Measurements from ENCODE around the gene MYOG.

MYOG gene

DNA sequence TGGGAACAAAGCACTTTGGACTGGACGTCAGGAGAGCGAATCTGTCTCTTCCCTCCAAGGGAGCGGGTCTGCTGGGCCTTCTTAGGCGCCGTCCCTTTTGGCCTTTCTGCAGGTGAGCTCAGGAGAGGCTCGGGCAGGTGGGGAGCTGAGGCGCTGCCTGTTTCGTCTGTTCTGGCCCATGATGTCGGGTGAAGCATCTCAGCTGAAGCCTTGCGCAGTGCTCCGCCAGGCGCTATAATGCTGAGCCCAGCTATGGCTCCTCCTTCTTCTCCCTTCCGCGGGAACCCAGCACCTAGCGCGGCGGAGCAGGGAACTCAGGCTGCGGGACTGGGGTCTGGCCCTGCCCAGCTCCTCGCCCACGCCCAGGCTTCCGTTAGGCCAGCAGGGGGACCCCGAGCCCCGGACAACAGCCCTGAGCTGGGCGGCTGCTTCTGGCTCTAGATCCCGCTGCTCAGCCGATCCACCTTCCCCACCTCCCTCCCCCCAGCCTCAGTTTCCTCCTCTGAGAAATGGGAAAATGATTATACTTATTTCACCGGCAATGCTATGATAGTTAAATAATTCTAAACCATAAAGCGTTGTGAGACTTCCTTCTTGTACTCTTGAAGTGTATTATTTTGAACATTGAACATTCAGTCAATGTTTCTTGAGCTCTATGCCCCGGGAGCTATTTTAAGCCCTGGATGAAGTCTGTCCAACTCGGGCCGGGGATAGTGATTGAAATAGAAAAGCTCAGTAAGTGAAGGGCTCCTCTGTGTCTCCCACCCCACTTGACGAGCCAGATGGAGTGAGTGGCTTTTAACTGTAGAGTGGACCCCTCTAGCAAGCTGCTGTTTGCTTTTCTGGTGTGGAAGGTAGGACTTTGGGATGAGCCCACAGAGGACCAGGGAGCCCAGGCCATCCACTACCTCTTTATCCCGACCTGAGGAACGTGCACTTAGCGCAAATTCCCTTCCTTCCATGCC, 32.1 kb upstream of the MYOG start:
- no peak for FAIRE-seq

GRCh38 chr1:203116091-203116820, 30.4 kb upstream of the MYOG start:
- no peak for FAIRE-seq

- no peak for FAIRE-seq
Observed at GRCh38 chr1:203114202-203114601, 28.4 kb upstream of the MYOG start.

GRCh38 chr1:203113308-203113707, 27.5 kb upstream of the MYOG start:
- no peak for FAIRE-seq

DNA sequence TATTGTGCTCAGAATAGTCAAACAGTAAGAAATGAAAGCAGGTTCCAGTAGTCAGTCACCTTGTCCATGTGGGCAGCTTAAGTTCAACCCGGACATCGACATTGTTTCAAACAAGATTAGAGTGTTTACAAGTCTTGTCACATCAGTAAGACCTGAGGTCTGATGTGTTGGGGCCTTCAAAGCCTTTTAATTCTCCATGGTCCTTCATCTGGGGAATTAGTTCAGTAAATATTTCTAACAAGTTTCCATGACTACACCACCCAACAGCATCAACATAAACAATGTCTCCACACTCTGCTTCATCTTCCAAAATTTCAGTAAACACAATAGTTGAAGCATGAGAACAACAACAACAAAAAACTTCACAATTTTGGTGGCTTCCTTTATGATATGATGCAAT, 26.7 kb upstream of the MYOG start:
- FAIRE-seq, result no peak

DNA sequence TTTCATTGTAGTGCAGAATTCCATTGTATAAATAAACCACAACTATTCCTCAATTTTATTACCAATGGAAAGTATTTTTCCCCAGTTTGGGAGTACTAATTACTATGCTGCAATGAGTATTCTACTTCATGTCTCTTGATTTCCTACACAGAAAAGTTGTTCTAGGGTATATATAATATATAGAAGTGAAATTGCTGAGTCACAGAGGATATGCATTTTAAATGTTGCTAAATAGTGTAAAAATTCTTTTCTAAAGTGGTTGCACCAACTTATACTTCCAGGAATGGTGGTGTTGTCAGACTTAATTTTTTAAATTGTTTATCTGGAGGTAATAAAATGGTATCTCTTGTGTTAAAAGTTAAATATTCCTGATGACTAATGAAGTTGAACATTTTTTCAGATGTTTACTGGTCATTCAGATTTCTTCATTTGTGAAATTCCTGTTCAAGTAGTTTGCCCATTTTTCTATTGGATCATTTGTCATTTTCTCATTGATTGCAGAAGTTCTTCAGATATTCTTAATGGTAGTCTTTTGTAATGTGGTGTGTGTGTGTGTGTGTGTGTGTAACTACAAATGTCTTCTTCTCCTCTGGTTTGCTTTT, 19.1 kb upstream of the MYOG start:
- FAIRE-seq, result no peak

- FAIRE-seq, result no peak
Observed at GRCh38 chr1:203103829-203104495, 18.1 kb upstream of the MYOG start.

GRCh38 chr1:203103216-203103615, 17.4 kb upstream of the MYOG start:
- FAIRE-seq, result no peak

DNA sequence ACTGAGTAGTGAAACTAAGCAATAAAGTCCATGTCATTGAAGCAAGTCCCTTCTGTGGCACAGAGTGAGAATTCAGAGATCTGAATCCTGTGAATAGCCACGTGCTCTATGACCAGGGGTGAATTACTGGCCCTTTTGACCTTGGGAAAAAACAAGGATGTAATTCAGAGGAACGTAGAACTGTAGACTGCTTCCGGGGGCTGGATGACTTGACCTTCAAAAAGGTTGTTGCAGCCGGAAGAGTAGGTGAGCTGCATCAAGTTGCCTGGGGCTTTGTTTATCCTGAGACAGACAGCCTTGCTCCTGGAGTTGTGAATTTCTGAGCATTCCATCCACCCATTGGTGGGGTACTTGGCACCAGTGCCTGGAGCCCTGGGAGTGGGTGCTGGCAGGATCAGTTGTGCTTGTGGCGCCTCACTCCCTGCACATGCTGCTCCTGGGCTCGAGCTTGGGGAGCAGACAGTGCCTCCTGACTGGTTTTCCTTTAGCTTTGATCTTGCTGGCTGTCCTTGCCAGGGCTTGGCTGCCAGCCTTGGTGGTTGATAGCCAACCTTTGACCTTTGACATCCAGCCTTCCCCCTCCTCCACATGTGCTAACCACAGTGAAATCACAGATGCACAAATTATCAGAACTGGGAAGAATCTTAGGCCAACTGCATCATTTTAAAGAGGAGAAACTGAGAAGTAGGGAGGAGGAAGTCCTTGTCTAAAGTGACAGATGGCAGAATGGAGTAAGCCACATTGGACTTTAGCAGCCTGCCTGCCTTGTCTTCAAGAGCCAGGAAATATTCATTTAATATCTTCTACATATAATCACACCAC, 16.2 kb upstream of the MYOG start:
- no peak for FAIRE-seq

DNA sequence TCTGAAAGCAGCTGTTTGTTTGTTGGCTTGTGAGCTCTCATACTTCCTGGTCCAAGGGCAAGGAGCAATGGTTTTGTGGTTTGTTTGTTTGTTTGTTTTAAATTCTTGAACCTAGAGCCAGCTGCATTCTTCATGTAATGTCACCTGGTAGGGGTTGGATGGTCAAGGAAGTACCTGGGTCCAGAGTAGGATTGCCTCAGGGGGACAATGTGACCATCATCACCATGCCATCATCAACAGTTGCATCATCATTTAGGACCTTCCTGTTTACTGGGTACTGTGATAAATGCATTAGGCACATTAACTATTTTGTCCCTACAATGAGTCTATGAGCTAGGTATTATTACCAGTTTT, 14.7 kb upstream of the MYOG start:
- no peak for FAIRE-seq

DNA sequence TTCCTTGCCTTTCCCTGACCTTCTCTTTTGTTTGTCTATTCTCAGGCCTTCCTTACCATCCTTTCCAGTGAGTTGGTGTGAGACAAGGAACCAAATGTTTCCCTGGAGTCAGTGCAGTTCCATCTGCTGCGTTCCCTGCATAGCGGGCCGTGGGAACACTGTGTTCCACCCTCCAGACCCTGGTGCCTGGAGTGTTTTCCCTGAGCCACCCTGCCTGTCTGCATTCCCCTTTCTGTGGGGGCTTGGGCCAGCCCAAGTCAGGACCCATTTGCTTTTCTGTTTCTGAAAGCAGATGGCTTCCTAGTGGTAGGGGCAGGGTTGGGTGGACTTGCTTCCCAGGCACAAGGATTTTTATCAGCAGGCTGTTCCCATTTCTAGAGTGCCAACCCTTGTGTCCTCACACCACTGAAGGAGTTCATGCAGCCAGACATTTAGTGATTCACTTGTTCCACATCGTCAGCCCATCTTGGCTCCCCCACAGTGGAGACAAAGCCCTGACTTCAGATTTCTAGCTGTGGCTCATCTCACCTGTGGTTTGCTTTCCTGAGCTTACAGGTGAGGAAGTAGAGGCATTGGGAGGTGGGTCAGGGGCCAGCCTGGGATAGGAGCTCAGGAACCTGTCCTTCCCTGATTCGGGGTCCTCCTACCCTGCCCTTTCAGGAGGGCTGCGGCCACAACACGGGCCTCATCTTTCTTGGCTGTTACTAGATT, 14.1 kb upstream of the MYOG start:
- FAIRE-seq, result no peak

DNA sequence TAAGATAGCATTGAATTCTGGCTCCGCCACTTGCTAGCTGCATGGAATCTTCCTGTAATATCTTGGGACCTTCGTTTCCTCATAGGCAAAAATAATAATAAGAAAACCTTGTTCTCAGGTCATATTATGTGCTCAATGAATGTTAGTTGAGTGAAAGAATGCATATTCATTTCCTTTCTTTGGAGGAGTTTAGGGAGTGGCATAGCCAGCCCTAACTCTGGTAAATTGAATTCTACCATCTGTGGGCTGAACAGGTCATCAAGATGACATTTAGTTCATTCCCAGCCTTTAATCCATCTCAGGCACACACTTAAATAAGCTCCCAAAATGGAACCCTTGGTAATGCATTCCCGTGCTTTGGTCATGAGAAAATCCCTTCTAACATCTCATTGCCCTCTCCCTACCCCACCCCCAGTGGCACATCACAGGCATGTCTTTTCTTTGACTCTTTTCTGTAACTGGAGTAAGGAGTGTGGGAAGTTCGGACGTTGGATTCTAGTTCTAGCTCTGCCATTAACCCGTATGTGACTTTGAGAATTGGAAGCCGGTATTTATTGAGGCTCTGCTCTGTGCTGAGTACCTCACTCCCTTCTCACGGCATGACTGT, 13.2 kb upstream of the MYOG start:
- no peak for FAIRE-seq

DNA sequence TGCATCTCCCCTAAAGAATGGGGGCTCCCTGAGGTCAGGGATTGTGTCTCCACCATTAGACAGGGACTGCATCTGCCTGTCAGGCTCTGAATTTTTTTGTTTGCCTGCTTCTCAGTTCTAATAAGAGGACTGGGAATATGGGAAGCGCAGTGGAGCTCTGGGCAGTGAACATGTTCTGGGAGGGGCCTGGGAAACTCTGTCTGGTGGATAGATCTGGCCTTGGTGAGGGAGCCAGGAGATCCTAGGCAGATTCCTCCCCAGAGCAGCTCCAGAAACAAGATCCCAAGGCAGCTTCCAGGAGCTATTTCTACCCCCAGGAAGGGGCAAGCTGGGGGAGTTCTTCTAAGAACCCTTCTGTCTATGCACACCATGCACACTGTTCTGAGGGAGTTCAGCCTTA, 12.6 kb upstream of the MYOG start:
- FAIRE-seq, result no peak

- FAIRE-seq, result no peak
Observed at GRCh38 chr1:203097001-203097400, 11.2 kb upstream of the MYOG start.

- FAIRE-seq, result no peak
Observed at GRCh38 chr1:203096566-203096965, 10.8 kb upstream of the MYOG start.

DNA sequence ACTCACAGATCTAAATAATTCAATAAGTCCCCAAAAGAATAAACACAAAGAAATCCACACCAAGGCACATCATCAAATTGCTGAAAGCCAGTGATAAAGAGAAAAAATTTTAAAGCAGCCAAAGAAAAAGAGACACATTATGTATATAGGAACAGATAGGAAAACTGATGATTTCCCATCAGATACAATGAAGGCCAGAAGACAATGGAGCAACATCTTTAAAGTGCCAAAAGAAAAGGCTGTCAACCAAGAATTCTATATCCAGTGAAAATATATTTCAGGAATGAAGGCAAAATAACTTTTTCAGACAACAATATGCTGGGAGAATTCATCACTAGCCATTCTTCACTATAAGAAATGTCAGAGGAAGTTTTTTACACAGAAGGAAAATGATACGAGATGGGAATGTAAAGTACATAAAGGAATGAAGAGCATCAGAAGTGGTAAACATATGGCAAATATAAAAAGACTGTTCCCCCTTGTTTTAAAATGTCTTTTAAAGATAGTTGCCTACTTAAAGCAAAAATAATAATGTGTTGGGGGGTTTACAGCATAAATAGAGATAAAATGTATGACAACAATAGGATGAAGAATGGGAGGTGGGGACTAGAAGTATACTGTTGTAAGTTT, 9.4 kb upstream of the MYOG start:
- no peak for FAIRE-seq

DNA sequence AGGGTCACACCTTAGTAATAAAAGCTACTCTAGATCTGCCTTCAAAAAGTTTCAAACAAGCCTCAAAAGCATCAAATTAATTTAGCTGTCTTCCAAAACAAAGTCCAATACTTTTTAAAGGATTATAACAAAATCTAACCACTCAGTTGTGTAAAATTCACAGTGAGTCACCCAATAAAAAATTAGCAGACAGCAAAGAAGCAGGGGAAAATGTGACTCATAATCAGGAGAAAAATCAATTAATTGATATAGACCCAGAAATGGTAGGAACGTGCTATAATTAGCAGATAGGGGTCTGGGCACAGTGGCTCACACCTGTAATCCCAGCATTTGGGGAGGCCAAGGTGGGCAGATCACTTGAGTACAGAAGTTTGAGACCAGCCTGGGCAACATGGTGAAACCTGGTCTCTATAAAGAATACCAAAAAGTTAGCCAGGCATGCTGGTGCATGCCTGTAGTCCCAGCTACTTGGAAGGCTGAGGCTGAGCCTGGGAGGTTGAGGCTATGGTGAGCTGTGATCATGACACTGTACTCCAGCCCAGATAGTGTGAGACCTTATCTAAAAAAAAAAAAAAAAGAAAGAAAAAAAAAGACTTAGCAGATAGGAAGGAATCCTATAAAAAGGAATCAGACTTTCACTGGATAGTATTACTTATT, 8.1 kb upstream of the MYOG start:
- no peak for FAIRE-seq

DNA sequence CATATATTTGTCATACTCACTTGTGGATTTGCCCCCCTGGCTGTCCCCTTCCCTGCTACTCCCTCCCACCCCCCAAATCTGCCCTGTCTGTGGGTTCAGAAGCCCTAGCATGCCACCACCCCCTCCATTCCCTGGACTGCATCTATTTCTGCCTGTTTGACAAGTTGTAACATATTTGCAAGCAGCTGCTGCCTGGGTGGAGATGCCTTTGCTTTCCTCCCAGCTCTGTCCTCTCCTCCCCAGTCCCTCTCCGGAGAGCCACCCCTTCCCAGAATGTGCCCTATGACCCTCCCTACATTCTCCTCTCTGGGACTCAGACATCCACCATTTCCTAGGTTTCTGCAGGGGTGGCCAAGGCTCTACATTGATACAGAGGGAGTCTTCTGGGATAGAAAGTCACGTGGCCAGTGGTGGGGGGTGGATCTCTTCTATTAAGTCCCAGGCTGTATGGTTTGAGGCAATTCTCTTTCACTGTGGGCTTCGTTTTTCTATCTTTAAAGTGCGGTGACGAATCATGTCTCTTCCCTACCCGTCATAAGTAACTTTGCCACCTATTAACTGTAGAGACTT, 6.0 kb upstream of the MYOG start:
- FAIRE-seq, result no peak

GRCh38 chr1:203091199-203091477, 5.3 kb upstream of the MYOG start:
- no peak for FAIRE-seq

All from islet of Langerhans (tissue), 1 donor.